ENCODE measurements around the gene ACACA.
"Not testable (repeated sequence)": the region's sequence is repeated elsewhere in the genome, so short reads cannot be mapped to it uniquely, and the experiment has no call there.

The ACACA gene
- total RNA-seq = 37.6 to 39.6 reads per million in 2 donors

- DNase-seq = peak; percentile 70
Observed at GRCh38 chr17:37406635-37407461, at the start of gene ACACA, which contains the start of gene TADA2A. Gene ACACA, minus strand, starts transcription at chr17:37406836. Its CDS starts 537 bp downstream, at chr17:37406299. Gene TADA2A, plus strand, starts transcription at chr17:37406886. Its CDS starts 4,480 bp downstream, at chr17:37411366.

DNA sequence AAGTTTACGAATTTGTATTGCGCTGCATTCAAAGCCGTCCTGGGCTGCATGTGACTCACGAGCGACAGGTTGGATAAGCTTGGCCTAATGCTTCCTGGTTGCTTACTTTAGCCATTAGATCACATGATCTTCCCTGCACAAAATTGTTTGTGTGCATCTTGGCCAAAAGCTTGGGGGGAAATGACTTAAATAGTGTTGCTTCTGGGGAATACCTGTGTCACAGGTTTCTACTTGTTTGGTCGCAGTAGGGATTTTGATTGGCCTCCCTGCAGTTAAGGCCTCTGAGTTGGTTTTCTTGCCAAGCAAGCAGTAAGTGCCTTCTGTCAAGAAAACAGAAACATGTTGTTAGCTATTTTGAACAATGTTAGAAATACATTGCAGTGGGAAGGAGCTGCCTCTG, 43.5 kb upstream of the ACACA start:
- DNase-seq = no peak

DNA sequence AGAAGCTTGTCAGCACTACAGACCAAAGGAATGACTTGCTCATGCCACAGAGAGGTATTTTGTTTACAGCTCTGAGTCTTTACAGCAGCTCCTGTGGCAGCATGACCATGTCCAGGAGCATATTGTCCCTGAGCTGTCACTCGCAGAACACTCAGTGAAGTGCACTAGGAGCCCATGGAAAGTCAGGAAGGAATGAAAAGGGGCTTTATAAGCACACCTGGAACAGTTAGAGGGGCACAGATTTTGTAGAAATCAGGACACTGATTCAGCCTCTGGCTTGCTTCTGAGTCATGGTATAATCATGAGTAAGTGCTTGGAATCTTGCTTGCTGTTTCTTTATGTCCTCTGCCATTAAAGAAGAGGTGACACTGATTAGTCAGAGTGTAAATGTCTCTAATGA, 41.0 kb upstream of the ACACA start:
- no peak for DNase-seq

DNA sequence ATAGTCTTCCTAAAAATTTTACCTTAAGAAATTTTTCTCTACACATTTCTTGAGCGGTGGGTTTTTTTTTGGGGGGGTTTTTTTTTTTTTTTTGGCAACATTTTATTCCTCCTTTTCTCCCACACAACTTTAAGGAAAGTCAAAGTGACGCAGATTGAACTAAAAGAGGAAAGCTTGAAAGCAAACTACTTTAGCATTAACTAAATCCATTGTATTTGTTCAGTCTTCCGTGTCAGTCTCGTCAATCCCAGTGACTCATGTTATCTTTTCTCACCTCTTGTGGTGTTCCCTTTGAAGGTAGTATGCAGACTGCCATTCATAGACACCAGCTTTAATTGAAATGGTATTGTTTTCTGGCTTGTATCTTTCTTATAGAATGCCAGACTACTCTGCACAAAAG, 39.4 kb upstream of the ACACA start:
- no peak for DNase-seq

DNA sequence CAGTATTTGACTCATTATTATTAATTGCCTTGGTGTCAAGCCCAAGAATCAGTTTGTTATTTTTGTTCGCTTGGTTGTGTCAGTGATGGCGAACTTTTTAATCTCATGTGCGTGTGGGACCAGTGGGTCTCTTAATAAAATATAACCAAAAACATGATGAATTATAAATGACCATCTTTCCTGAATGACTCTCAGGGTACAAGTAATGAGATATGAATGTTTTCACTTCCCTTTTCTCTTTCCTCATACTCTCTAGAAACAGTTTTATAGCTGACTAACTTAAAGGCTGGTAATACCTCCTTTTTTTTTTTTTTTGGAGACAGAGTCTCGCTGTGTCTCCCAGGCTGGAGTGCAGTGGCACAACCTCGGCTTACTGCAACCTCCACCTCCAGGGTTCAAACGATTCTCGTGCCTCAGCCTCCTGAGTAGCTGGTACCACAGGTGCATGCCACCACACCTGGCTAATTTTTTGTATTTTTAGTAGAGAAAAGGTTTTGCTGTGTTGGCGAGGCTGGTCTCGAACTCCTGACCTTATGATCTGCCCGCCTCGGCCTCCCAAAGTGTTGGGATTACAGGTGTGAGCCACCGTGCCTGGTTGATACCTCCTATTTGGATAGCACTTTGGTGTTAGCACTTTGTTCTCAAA, 34.9 kb upstream of the ACACA start:
- not testable (repeated sequence) for DNase-seq

DNA sequence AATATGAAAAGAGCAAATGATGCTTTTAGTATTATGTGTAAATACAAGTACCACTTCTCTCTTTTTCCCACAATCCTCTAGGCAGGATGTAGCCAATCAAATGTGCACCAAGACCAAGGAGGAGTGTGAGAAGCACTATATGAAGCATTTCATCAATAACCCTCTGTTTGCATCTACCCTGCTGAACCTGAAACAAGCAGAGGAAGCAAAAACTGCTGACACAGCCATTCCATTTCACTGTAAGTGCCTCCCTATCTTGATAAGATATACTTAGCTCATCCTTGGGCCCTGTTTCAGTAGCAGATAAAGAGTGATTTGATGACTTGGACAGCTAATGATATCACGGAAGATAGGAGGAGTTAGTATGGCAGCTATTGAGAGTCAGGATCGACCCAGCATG, 33.8 kb upstream of the ACACA start:
- no peak for DNase-seq

DNA sequence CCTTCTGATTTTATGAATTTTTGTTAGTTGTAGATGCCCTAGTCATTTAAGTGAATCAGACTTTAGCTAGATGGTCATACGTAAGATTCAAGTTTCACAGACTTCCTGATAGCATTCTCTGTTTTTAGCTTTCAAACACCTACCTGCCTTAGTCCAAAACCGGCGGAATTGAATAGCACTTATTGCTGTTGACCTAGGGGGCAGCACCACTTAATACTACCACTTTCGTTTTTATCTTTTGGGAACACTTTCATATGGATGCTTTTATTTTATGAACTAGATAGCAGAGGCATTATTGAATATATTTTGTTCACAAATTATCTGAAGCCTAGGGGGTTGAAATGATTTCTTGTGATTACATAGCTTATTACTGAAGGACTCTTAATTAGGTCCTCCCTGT, 31.5 kb upstream of the ACACA start:
- no peak for DNase-seq

GRCh38 chr17:37432671-37433070, 26.0 kb upstream of the ACACA start:
- DNase-seq = no peak

- no peak for DNase-seq
Observed at GRCh38 chr17:37430051-37430627, 23.5 kb upstream of the ACACA start.

DNA sequence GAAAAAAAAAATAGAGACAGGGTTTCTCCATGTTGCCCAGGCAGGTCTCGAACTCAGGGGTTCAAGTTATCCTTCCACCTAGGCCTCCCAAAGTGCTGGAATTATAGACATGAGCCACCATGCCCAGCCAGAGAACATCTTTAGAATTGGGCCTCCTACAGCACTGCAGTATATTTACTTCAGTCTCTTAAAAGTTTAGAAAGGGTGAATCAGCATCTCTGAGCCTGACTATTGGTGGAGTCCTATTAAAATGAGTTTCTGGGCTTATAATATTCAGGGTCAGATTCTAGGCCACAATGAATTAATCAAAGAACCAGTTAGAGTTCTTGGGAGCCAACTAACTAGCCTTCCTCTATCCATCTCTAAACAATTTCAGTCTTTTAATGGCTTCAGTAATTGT, 22.8 kb upstream of the ACACA start:
- DNase-seq = no peak

GRCh38 chr17:37429039-37429438, 22.4 kb upstream of the ACACA start:
- no peak for DNase-seq

DNA sequence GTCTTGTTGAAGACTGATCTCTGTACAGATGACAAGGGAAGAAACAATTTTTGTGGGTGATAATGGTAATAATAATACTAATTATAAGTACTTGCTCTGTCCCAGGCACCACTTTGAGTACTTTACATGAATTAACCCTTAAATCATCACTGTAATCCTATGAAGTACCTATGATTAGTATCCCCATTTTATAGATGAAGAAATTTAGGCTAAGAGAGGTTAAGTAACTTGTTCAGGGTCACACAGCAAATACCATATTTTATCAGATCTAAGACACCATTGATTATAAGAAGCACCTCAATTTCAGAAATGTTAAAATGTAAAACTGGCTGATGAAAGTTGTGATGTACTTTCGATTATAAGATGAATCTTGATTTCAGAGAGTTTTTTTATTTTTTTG, 18.6 kb upstream of the ACACA start:
- no peak for DNase-seq

DNA sequence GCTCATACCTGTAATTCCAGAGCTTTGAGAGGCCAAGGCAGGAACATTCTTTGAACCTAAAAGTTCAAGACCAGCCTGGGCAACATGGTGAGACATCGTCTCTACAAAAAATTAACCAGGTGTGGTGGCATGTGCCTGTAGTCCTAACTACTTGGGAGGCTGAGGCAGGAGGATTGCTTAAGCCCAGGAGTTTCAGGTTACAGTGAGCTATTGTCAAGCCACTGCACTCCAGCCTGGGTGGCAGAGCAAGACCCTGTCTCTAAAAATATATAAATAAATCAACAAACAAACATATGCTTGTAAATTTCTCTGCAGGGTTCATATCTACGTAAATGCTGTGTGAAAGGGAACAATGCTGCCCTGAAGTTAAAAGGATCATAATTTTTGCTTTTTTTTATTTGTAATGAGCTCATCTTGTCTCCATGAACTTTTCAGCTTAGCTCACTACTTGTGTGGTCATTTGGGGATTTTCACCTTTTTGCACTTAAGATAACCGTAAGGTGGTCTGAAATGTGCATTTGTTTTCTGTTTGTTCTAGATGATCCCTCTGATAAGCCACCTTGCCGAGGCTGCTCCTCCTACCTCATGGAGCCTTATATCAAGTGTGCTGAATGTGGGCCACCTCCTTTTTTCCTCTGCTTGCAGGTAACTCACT, 16.5 kb upstream of the ACACA start:
- DNase-seq = no peak

- DNase-seq = no peak
Observed at GRCh38 chr17:37417852-37418251, 11.2 kb upstream of the ACACA start.

DNA sequence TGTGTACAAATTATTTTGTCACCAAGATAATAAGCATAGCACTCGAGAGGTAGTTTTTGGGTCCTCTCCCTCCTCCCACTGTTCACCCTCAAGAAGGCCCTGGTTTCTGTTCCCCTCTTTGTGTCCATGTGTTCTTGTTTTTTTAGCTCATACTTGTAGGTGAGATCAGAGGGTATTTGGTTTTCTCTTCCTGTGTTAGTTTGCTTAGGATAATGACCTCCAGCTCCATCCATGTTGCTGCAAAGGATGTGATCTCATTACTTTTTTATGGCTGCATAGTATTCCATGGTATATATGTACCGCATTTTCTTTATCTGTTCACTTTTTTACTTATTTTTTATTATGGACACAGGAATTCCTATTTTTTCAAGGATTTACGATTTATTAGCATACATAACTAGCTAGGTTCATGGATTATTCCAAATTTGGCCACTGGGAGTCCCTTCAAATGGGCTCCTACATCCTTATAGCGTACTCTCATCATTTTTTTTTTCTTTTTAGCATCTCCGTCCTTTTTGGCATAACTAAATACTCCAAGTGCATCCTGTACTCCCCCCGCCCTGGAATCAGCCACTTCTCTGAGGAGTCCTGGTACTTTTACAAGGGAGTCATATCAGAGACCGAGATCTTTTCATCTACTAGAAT, 7.4 kb upstream of the ACACA start:
- DNase-seq = no peak

DNA sequence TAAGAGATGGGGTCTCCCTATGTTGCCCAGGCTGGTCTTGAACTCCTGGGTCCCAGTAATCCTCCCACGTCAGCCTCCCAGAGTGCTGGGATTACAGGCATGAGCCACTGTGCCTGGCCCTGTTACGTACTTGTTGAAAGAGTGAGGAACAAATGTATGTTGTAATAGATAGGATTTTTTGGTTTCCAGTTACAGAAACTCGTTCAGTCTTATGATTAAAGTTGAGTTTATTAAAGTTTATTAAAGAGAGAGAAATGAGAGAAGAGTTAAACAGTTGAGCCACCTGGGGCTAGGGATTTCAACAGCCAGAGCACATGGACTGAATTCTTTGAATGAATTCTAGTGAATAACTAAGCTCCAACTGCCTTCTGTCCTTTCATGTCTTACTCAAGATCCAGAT, 3.7 kb upstream of the ACACA start:
- no peak for DNase-seq

GRCh38 chr17:37408145-37408479, 1.5 kb upstream of the ACACA start:
- DNase-seq = not testable (repeated sequence)

DNA sequence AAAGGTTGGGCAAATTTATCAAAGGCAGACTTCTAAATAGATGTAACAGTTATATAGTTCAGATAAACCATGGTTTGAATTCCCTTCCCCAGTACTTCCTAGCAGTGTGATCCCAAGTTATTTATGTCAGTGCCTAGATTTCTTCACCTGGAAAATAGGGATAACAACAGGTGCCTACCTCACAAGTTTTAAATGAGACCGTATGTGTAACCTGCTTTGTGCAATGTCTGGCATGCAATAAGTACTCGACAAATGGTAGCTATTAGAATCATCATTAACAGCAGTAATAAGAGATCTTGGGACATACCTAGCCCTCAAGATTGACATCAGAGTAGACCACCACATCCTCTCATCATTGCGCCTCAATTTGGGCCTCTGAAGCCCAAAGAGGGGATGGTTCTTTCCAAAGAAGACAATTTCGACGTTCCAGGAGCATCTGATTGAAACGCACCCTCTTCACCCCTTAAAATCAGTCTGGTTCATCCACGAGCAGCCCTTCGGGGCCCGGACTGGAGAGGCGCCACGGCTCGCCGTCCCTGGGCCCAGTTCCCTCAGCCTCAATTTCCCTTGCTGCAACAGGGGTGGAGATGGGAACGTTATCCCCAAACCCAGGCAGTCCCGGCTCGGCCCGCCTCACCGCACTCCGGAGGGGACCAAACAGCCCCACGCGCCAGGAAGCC, 541 bp downstream of the ACACA start:
- DNase-seq = no peak

- not testable (repeated sequence) for DNase-seq
Observed at GRCh38 chr17:37405522-37405921, 1.1 kb downstream of the ACACA start.

DNA sequence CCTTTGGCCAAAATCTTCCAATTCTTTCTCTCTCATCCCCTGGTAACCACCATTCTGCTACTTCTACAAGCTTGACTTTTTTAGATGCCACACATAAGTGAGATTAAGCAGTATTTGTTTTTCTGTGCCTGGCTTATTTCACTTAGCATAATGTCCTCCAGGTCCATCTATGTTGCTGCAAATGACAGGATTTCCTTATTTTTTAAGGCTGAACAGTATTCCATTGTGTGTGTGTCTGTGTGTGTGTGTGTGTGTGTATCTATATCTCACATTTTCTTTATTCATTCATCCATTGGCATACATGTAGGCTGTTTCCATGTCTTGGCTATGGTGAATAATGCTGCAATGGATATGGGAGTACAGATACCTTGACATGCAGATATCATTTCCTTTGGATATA, 6.1 kb downstream of the ACACA start:
- DNase-seq = no peak

GRCh38 chr17:37399265-37399803, 7.3 kb downstream of the ACACA start:
- no peak for DNase-seq

DNA sequence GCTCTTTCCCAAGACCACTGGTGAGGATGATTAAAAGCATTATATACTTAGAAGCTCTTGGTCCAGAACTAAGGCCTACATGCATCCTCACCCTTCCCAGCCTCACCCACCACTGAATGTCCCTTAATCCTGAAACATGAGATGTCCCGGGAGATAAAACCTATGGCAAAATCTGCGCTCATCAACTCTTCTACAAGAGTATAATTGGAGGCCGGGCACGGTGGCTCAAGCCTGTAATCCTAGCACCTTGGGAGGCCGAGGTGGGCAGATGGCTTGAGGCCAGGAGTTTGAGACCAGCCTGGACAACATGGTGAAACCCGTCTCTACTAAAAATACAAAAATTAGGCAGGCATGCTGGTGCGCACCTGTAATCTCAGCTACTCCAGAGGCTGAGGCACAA, 13.3 kb downstream of the ACACA start:
- DNase-seq = no peak

Measured in activated gamma-delta T cell (primary cell).